ENCODE results near the gene PML. TPM values are rescaled to one million over a fixed set of nuclear protein-coding genes. Genes with fewer than 3 reads are reported as not detected.

PML gene
- total and polyA plus RNA-seq, 4 donors = 8.2 to 15.2 (median 10.8) TPM

DNA sequence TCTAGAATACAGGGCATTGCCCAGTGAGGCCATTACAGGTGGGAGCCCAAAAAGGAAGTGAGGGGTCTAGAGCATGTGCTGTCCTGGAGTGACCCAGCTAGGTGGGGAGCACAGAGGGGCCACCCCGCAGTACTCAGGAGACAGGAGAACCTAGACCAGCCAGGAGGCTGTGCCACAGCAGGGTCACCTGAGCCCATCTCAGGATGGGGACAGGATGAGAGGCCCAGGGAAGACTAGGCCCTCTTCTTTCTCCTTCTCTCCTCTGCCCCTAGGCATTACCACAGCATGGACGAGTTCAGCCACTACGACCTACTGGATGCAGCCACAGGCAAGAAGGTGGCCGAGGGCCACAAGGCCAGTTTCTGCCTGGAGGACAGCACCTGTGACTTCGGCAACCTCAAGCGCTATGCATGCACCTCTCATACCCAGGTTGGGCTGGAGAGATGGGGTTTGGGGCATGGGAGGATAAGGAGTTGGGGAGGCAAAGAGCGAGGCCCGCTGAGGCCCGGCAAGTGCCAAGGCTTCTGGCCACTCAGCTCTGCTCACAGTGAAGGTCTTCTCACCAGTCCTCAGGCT is 47.6 kb upstream of the PML start:
- Histone ChIP-seq H3K9me3 (ENCODE audit: control insufficient read depth in 4 of 4, low read length in 3 of 4) (no peaks in the 10 kb centered on the region), H3K27ac (ENCODE audit: low read depth in 1 of 2, low read length in 2 of 2) (no peak overlapping the region), H3K27me3 (ENCODE audit: control insufficient read depth in 4 of 4, insufficient read depth in 4 of 4, low read length in 3 of 4) (no peaks in the 10 kb centered on the region), H3K9ac (ENCODE audit: low read depth in 1 of 2, low read length in 2 of 2) (no peak overlapping the region), H3K4me3 (ENCODE audit: low read depth in 1 of 3, low read length in 3 of 3) (no peak overlapping the region), H3K36me3 (ENCODE audit: control insufficient read depth in 4 of 4, insufficient read depth in 3 of 4, low read depth in 1 of 4, low read length in 3 of 4) (no peaks in the 10 kb centered on the region), H3K4me1 (ENCODE audit: control insufficient read depth in 4 of 4, insufficient read depth in 4 of 4, low read length in 3 of 4) (no peaks in the 10 kb centered on the region)
- TF ChIP-seq, protein P1, sequence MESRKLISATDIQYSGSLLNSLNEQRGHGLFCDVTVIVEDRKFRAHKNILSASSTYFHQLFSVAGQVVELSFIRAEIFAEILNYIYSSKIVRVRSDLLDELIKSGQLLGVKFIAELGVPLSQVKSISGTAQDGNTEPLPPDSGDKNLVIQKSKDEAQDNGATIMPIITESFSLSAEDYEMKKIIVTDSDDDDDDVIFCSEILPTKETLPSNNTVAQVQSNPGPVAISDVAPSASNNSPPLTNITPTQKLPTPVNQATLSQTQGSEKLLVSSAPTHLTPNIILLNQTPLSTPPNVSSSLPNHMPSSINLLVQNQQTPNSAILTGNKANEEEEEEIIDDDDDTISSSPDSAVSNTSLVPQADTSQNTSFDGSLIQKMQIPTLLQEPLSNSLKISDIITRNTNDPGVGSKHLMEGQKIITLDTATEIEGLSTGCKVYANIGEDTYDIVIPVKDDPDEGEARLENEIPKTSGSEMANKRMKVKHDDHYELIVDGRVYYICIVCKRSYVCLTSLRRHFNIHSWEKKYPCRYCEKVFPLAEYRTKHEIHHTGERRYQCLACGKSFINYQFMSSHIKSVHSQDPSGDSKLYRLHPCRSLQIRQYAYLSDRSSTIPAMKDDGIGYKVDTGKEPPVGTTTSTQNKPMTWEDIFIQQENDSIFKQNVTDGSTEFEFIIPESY (IDR thresholded peaks at IDR 0.05) = no peak
- TF ChIP-seq GABPA (IDR thresholded peaks at IDR 0.05 in 1 of 2, conservative IDR thresholded peaks at IDR 0.05 in 1 of 2) (no peak), HNF4A (conservative IDR thresholded peaks at IDR 0.05) (no peak), RAD21 (IDR thresholded peaks at IDR 0.05) (no peak), RXRA (IDR thresholded peaks at IDR 0.05) (no peak), EGR1 (IDR thresholded peaks at IDR 0.05; ENCODE audit: low read depth in 2 of 2) (no peak), HNF4G (IDR thresholded peaks at IDR 0.05) (no peak), NR2F2 (IDR thresholded peaks at IDR 0.05) (no peak), FOXA1 (IDR thresholded peaks at IDR 0.05) (no peak), TAF1 (conservative IDR thresholded peaks at IDR 0.05) (no peak)
- TF ChIP-seq, protein P2, sequence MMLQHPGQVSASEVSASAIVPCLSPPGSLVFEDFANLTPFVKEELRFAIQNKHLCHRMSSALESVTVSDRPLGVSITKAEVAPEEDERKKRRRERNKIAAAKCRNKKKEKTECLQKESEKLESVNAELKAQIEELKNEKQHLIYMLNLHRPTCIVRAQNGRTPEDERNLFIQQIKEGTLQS (IDR thresholded peaks at IDR 0.05) = no peak
- TF ChIP-seq, protein P3, sequence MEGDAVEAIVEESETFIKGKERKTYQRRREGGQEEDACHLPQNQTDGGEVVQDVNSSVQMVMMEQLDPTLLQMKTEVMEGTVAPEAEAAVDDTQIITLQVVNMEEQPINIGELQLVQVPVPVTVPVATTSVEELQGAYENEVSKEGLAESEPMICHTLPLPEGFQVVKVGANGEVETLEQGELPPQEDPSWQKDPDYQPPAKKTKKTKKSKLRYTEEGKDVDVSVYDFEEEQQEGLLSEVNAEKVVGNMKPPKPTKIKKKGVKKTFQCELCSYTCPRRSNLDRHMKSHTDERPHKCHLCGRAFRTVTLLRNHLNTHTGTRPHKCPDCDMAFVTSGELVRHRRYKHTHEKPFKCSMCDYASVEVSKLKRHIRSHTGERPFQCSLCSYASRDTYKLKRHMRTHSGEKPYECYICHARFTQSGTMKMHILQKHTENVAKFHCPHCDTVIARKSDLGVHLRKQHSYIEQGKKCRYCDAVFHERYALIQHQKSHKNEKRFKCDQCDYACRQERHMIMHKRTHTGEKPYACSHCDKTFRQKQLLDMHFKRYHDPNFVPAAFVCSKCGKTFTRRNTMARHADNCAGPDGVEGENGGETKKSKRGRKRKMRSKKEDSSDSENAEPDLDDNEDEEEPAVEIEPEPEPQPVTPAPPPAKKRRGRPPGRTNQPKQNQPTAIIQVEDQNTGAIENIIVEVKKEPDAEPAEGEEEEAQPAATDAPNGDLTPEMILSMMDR (IDR thresholded peaks at IDR 0.05; ENCODE audit: low read depth, low read length, missing input control) = no peak
- TF ChIP-seq, protein P4, sequence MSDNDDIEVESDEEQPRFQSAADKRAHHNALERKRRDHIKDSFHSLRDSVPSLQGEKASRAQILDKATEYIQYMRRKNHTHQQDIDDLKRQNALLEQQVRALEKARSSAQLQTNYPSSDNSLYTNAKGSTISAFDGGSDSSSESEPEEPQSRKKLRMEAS (IDR thresholded peaks at IDR 0.05) = no peak
- no peak for DNase-seq (ENCODE audit: low spot score)
- WGBS = 91% methylated on average over 9 of the region's 9 CpGs

DNA sequence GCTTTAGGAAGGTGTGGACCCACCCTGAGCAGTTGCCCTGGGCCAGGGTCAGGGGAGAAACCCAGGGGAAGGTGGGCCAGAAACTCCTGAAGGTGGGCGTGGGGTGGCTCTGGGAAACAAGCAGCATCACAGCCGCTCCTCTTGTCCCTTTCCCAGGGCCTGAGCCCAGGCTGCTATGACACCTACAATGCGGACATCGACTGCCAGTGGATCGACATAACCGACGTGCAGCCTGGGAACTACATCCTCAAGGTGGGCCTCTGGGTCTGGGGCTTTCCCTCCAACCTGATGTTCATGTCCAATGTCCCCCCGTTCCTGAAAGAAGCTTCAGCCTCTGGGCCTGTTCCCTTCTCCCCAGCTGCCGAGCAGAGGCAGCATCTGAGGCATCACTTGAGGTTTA is 46.9 kb upstream of the PML start:
- DNase-seq (ENCODE audit: low spot score) = no peak
- H3K9me3 ChIP-seq (ENCODE audit: control insufficient read depth in 4 of 4, low read length in 3 of 4) = no peaks in the 10 kb centered on the region
- H3K4me1 ChIP-seq (ENCODE audit: control insufficient read depth in 4 of 4, insufficient read depth in 4 of 4, low read length in 3 of 4) = no peaks in the 10 kb centered on the region
- H3K36me3 ChIP-seq (ENCODE audit: control insufficient read depth in 4 of 4, insufficient read depth in 3 of 4, low read depth in 1 of 4, low read length in 3 of 4) = no peaks in the 10 kb centered on the region
- no peaks in the 10 kb centered on the region for H3K27me3 ChIP-seq (ENCODE audit: control insufficient read depth in 4 of 4, insufficient read depth in 4 of 4, low read length in 3 of 4)
- 95% methylated on average over 9 of the region's 9 CpGs for WGBS
- H3K9ac ChIP-seq (ENCODE audit: low read depth in 1 of 2, low read length in 2 of 2) = no peak overlapping the region
- H3K4me3 ChIP-seq (ENCODE audit: low read depth in 1 of 3, low read length in 3 of 3) = no peak overlapping the region
- no peak overlapping the region for H3K27ac ChIP-seq (ENCODE audit: low read depth in 1 of 2, low read length in 2 of 2)
- TF ChIP-seq SP1 (IDR thresholded peaks at IDR 0.05) (no peak), HNF4G (IDR thresholded peaks at IDR 0.05) (no peak), NR2F2 (IDR thresholded peaks at IDR 0.05) (no peak), RAD21 (IDR thresholded peaks at IDR 0.05) (no peak), GABPA (IDR thresholded peaks at IDR 0.05 in 1 of 2, conservative IDR thresholded peaks at IDR 0.05 in 1 of 2) (no peak), RXRA (IDR thresholded peaks at IDR 0.05) (no peak), TAF1 (conservative IDR thresholded peaks at IDR 0.05) (no peak), FOXA2 (IDR thresholded peaks at IDR 0.05) (no peak), HNF4A (conservative IDR thresholded peaks at IDR 0.05) (no peak), YY1 (IDR thresholded peaks at IDR 0.05) (no peak), FOXA1 (IDR thresholded peaks at IDR 0.05) (no peak), EGR1 (IDR thresholded peaks at IDR 0.05; ENCODE audit: low read depth in 2 of 2) (no peak)
- TF ChIP-seq, protein P4 (IDR thresholded peaks at IDR 0.05) = no peak
- TF ChIP-seq, protein P1 (IDR thresholded peaks at IDR 0.05) = no peak
- TF ChIP-seq, protein P5, sequence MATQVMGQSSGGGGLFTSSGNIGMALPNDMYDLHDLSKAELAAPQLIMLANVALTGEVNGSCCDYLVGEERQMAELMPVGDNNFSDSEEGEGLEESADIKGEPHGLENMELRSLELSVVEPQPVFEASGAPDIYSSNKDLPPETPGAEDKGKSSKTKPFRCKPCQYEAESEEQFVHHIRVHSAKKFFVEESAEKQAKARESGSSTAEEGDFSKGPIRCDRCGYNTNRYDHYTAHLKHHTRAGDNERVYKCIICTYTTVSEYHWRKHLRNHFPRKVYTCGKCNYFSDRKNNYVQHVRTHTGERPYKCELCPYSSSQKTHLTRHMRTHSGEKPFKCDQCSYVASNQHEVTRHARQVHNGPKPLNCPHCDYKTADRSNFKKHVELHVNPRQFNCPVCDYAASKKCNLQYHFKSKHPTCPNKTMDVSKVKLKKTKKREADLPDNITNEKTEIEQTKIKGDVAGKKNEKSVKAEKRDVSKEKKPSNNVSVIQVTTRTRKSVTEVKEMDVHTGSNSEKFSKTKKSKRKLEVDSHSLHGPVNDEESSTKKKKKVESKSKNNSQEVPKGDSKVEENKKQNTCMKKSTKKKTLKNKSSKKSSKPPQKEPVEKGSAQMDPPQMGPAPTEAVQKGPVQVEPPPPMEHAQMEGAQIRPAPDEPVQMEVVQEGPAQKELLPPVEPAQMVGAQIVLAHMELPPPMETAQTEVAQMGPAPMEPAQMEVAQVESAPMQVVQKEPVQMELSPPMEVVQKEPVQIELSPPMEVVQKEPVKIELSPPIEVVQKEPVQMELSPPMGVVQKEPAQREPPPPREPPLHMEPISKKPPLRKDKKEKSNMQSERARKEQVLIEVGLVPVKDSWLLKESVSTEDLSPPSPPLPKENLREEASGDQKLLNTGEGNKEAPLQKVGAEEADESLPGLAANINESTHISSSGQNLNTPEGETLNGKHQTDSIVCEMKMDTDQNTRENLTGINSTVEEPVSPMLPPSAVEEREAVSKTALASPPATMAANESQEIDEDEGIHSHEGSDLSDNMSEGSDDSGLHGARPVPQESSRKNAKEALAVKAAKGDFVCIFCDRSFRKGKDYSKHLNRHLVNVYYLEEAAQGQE (IDR thresholded peaks at IDR 0.05) = no peak
- TF ChIP-seq, protein P2 (IDR thresholded peaks at IDR 0.05) = no peak
- TF ChIP-seq, protein P3 (IDR thresholded peaks at IDR 0.05; ENCODE audit: low read depth, low read length, missing input control) = no peak

All from liver (tissue), 9 donors.